Left lung (tissue), 10 donors: ENCODE results near the gene DIP2C. TPM values are rescaled to one million over a fixed set of nuclear protein-coding genes. Genes with fewer than 3 reads are reported as not detected.

Experiments
- ATAC-seq: fragments of 200-7000 bp; cut with Tn5 transposase; one replicate; pipeline ENCODE4 v1.9.1; 2020; ENCODE audit warnings: moderate library complexity
- DNase-seq, 4 donors: peaks; one replicate each; pipeline ENCODE4 v3.0.0-alpha.2; 2013 to 2020
- H3K27ac ChIP-seq, 2 donors: fragments of 200-600 bp; sonication (generic) in 1 of 2; one replicate each; pipeline versions ENCODE4 v1.5.0 to v1.8.0; 2020 to 2021
- H3K27me3 ChIP-seq, 2 donors: fragments of 200-600 bp; sonication (generic) in 1 of 2; one replicate each; pipeline versions ENCODE4 v1.5.0 to v1.8.0; 2020 to 2021
- H3K36me3 ChIP-seq, 2 donors: fragments of 200-600 bp; sonication (generic) in 1 of 2; one replicate each; pipeline versions ENCODE4 v1.5.0 to v1.8.0; 2020 to 2021
- H3K4me1 ChIP-seq, 2 donors: fragments of 200-600 bp; one replicate each; pipeline ENCODE4 v1.8.0; 2021
- H3K4me3 ChIP-seq, 2 donors: fragments of 200-600 bp; sonication (generic) in 1 of 2; one replicate each; pipeline versions ENCODE4 v1.5.0 to v1.8.0; 2020 to 2021; ENCODE audit warnings: mild to moderate bottlenecking in 1 of 2
- H3K9me3 ChIP-seq, 2 donors: fragments of 200-600 bp; sonication (generic) in 1 of 2; one replicate each; pipeline versions ENCODE4 v1.5.0 to v1.8.0; 2020 to 2021
- CTCF ChIP-seq, 2 donors: fragments of 200-600 bp; sonication (generic) in 1 of 2; IDR thresholded peaks; one replicate each; pipeline versions ENCODE4 v1.5.0 to v1.8.0; 2021; ENCODE audit warnings: antibody characterized with exemption in 2 of 2
- intact Hi-C, 2 donors: fragments of 100-400 bp; cut with DNase I; formaldehyde crosslinking; loops; one replicate each; pipeline versions ENCODE4 v1.11.2 to v1.14.2; 2022
- polyA plus RNA-seq, 6 donors: library from polyadenylated mRNA; unstranded; fragments of 120-200 nt; gene quantifications; one replicate each; pipeline ENCODE4 v1.2.1, GENCODE V29; 2013; ENCODE audit not compliant: insufficient read length in 6 of 6
- total RNA-seq, 2 donors: library from RNA; stranded (reverse); fragmentation: NEBNext Ultra II Directional; extraction: Animal tissue kit (Norgen Biotek cat#: 25700); gene quantifications; one replicate each; pipeline ENCODE4 v1.2.1, GENCODE V29; 2021
- donor health status: DM: no; HTN: yes; CAD: no.
- donor health status: DM: no; HTN: no; CAD: no.

Gene DIP2C
- total and polyA plus RNA-seq, 8 donors: 10.5 to 22.5 (median 19.5) TPM

GRCh38 chr10:486666-487322 is 202.7 kb downstream of the DIP2C start:
- no peaks in the 10 kb centered on the region for H3K27me3 ChIP-seq
- no peak overlapping the region for H3K4me3 ChIP-seq
- no peaks in the 10 kb centered on the region for H3K36me3 ChIP-seq
- no peaks in the 10 kb centered on the region for H3K9me3 ChIP-seq
- DNase-seq: no peak
- ATAC-seq: no peak
- intact Hi-C loops: no loop called here
- no peak for TF ChIP-seq CTCF (IDR thresholded peaks at IDR 0.05)
- H3K27ac ChIP-seq: no peak overlapping the region
- H3K4me1 ChIP-seq: peaks cover 0 to 8% of the 10 kb centered on the region in 2 donors

- ATAC-seq (no peak), DNase-seq (no peak)
- no peak for TF ChIP-seq CTCF (IDR thresholded peaks at IDR 0.05)
- intact Hi-C loops: no loop called here
- Histone ChIP-seq H3K27ac (no peak overlapping the region), H3K4me3 (no peak overlapping the region), H3K36me3 (no peaks in the 10 kb centered on the region), H3K27me3 (no peaks in the 10 kb centered on the region), H3K9me3 (no peaks in the 10 kb centered on the region), H3K4me1 (peaks cover 0 to 5% of the 10 kb centered on the region in 2 donors)
Observed at GRCh38 chr10:486206-486605, 203.3 kb downstream of the DIP2C start.

GRCh38 chr10:485776-486175 is 203.7 kb downstream of the DIP2C start:
- Histone ChIP-seq H3K4me1 (peaks cover 0 to under 1% of the 10 kb centered on the region in 2 donors), H3K27me3 (no peaks in the 10 kb centered on the region), H3K4me3 (peak overlapping the region in 1 of 2 donors; percentile 36), H3K9me3 (no peaks in the 10 kb centered on the region), H3K36me3 (no peaks in the 10 kb centered on the region), H3K27ac (peak overlapping the region in 1 of 2 donors; percentile 71)
- ATAC-seq: peak; percentile 10
- no peak for TF ChIP-seq CTCF (IDR thresholded peaks at IDR 0.05)
- intact Hi-C loops: no loop called here
- no peak for DNase-seq

DNA sequence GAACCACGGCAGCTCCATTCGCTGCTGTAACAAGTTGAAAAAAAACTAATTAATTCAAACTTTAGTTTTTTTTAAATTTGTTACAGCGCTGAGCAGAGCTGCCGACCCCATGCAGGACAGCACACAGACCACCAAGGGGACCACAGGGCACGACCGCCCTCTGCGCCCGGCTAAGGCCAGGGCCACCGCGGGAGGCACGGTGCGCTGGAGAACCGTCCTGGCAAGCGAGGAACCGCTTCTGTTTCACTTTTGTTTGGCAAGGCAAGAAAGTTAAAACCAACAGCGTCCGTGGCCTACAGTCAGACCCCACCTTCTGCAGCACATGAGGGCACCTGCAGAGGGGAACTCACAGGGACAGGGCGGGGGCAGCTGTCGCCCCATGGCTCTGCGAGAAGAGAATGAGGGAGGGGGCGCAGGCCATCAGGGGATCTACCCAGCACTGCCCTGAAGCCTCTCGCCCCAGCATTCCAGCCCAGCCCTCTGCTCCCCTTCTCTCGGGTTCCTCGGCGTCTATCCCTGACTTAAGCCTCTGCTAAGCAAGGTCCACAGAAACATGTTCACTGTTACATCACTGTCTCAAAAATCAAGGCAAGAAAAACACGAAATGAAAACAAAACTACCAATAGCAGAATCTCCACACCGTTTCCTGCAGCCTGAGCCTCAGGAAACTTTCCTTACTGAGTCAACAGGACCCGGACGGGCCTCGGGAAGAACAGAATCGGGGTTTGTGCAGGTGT is 204.4 kb downstream of the DIP2C start:
- no peak for TF ChIP-seq CTCF (IDR thresholded peaks at IDR 0.05)

DNA sequence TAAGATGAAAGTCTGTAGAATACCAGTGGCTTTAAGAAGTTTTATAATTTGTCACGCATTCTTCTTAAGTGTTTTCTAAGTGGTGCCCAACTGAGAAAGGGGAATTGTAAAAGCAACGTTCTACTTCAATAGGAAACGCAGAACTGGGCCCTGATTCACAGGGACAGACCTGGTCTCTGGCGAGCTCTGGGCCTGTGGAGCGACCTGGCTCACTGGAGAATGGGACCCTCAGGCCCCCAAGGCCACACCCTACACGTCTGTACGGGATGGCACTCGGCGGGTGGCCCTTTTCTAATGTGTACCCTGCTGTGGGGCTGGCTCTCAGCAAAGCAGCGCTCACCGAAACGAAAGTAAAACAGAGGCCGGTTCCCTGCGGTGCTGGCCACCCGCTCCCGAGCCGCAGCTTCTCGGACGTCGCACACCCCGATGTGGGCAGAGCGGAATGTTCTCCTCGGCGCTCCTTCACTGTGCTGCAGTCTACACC is 205.0 kb downstream of the DIP2C start:
- intact Hi-C loops: no loop called here
- no peak for TF ChIP-seq CTCF (IDR thresholded peaks at IDR 0.05)
- ATAC-seq (peak; percentile 79), DNase-seq (peak in 1 of 4 donors; percentile 22)
- no peaks in the 10 kb centered on the region for H3K4me1 ChIP-seq
- no peaks in the 10 kb centered on the region for H3K36me3 ChIP-seq
- peak overlapping the region; percentile 27 to 36 for H3K4me3 ChIP-seq
- peak overlapping the region; percentile 62 to 71 for H3K27ac ChIP-seq
- H3K9me3 ChIP-seq: no peaks in the 10 kb centered on the region
- H3K27me3 ChIP-seq: no peaks in the 10 kb centered on the region

More for the DNA sequence above, 204.4 kb downstream of the DIP2C start:
- intact Hi-C loops: no loop called here
- ATAC-seq (peak; percentile 71), DNase-seq (no peak)
- Histone ChIP-seq H3K36me3 (no peaks in the 10 kb centered on the region), H3K9me3 (no peaks in the 10 kb centered on the region), H3K4me3 (peak overlapping the region; percentile 27 to 36), H3K27ac (peak overlapping the region; percentile 62 to 71), H3K27me3 (no peaks in the 10 kb centered on the region), H3K4me1 (no peaks in the 10 kb centered on the region)
